HepG2 (cell line): Measurements from ENCODE around the gene ZG16B. TPM values are rescaled to one million over a fixed set of nuclear protein-coding genes. Genes with fewer than 3 reads are reported as not detected.
A peak's percentile ranks its signal among the peaks of the same experiment; 100 is the strongest.

Source experiments
- GTF3A ChIP-seq: sonication (generic); formaldehyde crosslinking; conservative IDR thresholded peaks from 2 replicates; pipeline ENCODE4 v1.4.0; 2020; ENCODE audit warnings: mild to moderate bottlenecking, missing genetic modification reagents
- KDM1A ChIP-seq: IDR thresholded peaks from 2 replicates; pipeline ENCODE4 v1.6.1; 2016; ENCODE audit warnings: missing compliant biosample characterization
- SOX5 ChIP-seq: IDR thresholded peaks from 2 replicates; pipeline ENCODE4 v1.6.1; 2016; ENCODE audit warnings: borderline replicate concordance
- SRSF1 ChIP-seq: fragments of 200-400 bp; formaldehyde crosslinking; optimal IDR thresholded peaks from 2 replicates; pipeline ENCODE3; 2017; ENCODE audit warnings: mild to moderate bottlenecking, low read depth, low read length, moderate library complexity
- TCF7L2 ChIP-seq: IDR thresholded peaks from 2 replicates; pipeline ENCODE4 v1.6.1; 2011; ENCODE audit warnings: mild to moderate bottlenecking, low read depth, low read length, moderate library complexity
- ZBTB1 ChIP-seq: sonication (generic); formaldehyde crosslinking; IDR thresholded peaks from 2 replicates; pipeline ENCODE4 v1.4.0; 2020; ENCODE audit warnings: missing genetic modification reagents, borderline replicate concordance
- ZNF101 ChIP-seq: sonication (generic); formaldehyde crosslinking; IDR thresholded peaks from 2 replicates; pipeline ENCODE4 v1.4.0; 2020; ENCODE audit warnings: mild to moderate bottlenecking, low read depth, missing genetic modification reagents, borderline replicate concordance
- polyA plus RNA-seq, 8 experiments: library from polyadenylated mRNA; depleted of rRNA in 3 of 8; stranded (reverse) in 7 of 8; unstranded in 1 of 8; fragments of >200 nt; fragmentation: Illumina TruSeq in 4 of 8; extraction: Trizol in 4 of 8; gene quantifications; 2 replicates each; pipeline versions ENCODE4 v1.2.1 to v1.2.3, GENCODE V29; 2011 to 2016; ENCODE audit warnings: low read depth in 4 of 8, missing spikeins in 1 of 8, mixed read lengths in 1 of 8; ENCODE audit not compliant: insufficient read depth in 1 of 8
- total RNA-seq, 5 experiments: library from RNA; depleted of rRNA; stranded (reverse); fragments of >200 nt; fragmentation: Illumina TruSeq; extraction: Trizol; gene quantifications; 2 replicates each; pipeline ENCODE4 v1.2.3, GENCODE V29; 2016; ENCODE audit warnings: low read depth in 1 of 5
- TF ChIP-seq, protein P1 (sequence below): sonication (generic); formaldehyde crosslinking; IDR thresholded peaks from 2 replicates; pipeline ENCODE4 v1.5.0; 2020; ENCODE audit warnings: missing genetic modification reagents
- TF ChIP-seq, protein P2 (sequence below): sonication (generic); formaldehyde crosslinking; IDR thresholded peaks from 2 replicates; pipeline ENCODE4 v1.8.1; 2023; ENCODE audit warnings: missing genetic modification reagents, mild to moderate bottlenecking, borderline replicate concordance
- TF ChIP-seq, protein P3 (sequence below): conservative IDR thresholded peaks from 2 replicates; pipeline ENCODE4 v1.6.1; 2018; ENCODE audit warnings: missing genetic modification reagents
- TF ChIP-seq, protein P4 (sequence below): sonication (generic); formaldehyde crosslinking; IDR thresholded peaks from 2 replicates; pipeline ENCODE4 v1.4.0; 2020; ENCODE audit warnings: mild to moderate bottlenecking, missing genetic modification reagents

The ZG16B gene
- total and polyA plus RNA-seq, 2 of the 13 experiments (the other 11 are each of a cell fraction or from before 2014, with no cell fraction given), result 1.5 to 11.3 TPM

DNA sequence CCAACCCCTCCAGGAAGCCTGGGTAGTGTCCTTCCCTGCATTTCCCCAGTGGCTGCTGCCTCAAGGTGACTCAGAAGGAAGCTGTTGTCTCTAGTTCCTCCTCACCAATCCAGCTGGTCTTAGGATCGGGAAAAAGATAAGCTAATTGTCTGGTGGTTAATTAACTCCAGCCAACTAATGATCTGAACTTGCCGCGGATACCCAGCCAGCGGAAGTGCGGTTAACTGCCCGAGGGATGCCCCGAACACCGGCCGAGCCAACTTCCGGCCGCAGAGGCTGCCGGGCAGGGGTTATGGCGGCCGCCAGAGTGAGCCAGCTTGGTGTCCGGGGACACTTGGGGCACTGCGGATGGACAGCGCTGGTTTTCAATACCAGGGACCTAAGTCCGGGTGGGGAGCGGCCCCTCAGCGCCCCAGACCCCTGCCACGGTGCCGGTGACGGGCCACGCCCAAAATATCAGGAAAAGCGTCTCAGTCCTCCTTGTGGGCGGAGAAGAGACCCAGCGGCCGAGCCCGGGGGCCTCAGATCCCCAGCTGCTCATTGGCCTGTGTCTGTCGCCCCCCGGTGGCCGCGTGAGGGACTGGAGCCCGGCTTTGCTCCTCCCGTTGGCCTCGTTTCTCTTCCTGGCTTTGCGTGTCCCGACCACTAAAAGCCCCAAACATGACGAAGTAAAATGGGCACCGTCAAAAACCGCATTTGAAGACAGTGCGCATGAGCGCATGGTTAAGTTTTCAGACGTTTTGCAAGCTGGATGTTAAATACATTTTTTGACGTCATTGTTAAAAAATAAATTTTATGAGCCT is 38.1 kb downstream of the ZG16B start (continued):
- TF ChIP-seq SRSF1, result peak; percentile 97
- TF ChIP-seq TCF7L2, result no peak
- TF ChIP-seq, protein P1, sequence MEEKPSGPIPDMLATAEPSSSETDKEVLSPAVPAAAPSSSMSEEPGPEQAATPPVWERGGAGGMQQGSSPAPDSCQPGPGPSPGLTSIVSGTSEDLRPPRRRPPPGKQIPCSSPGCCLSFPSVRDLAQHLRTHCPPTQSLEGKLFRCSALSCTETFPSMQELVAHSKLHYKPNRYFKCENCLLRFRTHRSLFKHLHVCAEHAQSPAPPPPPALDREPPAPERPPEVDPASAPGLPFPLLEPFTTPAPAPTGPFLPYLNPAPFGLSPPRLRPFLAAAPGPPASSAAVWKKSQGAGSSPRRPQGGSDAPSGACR (CRISPR knock-in tag), result peak; percentile 74
- TF ChIP-seq, protein P2, sequence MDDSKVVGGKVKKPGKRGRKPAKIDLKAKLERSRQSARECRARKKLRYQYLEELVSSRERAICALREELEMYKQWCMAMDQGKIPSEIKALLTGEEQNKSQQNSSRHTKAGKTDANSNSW (CRISPR knock-in tag), result no peak
- no peak for TF ChIP-seq GTF3A (CRISPR knock-in tag)
- TF ChIP-seq ZNF101 (CRISPR knock-in tag), result 0 out of 2 replicates have a peak, but pooled peaks have one; percentile 45
- TF ChIP-seq ZBTB1 (CRISPR knock-in tag), result no peak
- TF ChIP-seq, protein P3, sequence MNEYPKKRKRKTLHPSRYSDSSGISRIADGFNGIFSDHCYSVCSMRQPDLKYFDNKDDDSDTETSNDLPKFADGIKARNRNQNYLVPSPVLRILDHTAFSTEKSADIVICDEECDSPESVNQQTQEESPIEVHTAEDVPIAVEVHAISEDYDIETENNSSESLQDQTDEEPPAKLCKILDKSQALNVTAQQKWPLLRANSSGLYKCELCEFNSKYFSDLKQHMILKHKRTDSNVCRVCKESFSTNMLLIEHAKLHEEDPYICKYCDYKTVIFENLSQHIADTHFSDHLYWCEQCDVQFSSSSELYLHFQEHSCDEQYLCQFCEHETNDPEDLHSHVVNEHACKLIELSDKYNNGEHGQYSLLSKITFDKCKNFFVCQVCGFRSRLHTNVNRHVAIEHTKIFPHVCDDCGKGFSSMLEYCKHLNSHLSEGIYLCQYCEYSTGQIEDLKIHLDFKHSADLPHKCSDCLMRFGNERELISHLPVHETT (CRISPR knock-in tag), result peak; percentile 27; the same call in 1 of the 2 replicates
- 0 out of 2 replicates have a peak, but pooled peaks have one; percentile 29 for TF ChIP-seq SOX5
- TF ChIP-seq, protein P4, sequence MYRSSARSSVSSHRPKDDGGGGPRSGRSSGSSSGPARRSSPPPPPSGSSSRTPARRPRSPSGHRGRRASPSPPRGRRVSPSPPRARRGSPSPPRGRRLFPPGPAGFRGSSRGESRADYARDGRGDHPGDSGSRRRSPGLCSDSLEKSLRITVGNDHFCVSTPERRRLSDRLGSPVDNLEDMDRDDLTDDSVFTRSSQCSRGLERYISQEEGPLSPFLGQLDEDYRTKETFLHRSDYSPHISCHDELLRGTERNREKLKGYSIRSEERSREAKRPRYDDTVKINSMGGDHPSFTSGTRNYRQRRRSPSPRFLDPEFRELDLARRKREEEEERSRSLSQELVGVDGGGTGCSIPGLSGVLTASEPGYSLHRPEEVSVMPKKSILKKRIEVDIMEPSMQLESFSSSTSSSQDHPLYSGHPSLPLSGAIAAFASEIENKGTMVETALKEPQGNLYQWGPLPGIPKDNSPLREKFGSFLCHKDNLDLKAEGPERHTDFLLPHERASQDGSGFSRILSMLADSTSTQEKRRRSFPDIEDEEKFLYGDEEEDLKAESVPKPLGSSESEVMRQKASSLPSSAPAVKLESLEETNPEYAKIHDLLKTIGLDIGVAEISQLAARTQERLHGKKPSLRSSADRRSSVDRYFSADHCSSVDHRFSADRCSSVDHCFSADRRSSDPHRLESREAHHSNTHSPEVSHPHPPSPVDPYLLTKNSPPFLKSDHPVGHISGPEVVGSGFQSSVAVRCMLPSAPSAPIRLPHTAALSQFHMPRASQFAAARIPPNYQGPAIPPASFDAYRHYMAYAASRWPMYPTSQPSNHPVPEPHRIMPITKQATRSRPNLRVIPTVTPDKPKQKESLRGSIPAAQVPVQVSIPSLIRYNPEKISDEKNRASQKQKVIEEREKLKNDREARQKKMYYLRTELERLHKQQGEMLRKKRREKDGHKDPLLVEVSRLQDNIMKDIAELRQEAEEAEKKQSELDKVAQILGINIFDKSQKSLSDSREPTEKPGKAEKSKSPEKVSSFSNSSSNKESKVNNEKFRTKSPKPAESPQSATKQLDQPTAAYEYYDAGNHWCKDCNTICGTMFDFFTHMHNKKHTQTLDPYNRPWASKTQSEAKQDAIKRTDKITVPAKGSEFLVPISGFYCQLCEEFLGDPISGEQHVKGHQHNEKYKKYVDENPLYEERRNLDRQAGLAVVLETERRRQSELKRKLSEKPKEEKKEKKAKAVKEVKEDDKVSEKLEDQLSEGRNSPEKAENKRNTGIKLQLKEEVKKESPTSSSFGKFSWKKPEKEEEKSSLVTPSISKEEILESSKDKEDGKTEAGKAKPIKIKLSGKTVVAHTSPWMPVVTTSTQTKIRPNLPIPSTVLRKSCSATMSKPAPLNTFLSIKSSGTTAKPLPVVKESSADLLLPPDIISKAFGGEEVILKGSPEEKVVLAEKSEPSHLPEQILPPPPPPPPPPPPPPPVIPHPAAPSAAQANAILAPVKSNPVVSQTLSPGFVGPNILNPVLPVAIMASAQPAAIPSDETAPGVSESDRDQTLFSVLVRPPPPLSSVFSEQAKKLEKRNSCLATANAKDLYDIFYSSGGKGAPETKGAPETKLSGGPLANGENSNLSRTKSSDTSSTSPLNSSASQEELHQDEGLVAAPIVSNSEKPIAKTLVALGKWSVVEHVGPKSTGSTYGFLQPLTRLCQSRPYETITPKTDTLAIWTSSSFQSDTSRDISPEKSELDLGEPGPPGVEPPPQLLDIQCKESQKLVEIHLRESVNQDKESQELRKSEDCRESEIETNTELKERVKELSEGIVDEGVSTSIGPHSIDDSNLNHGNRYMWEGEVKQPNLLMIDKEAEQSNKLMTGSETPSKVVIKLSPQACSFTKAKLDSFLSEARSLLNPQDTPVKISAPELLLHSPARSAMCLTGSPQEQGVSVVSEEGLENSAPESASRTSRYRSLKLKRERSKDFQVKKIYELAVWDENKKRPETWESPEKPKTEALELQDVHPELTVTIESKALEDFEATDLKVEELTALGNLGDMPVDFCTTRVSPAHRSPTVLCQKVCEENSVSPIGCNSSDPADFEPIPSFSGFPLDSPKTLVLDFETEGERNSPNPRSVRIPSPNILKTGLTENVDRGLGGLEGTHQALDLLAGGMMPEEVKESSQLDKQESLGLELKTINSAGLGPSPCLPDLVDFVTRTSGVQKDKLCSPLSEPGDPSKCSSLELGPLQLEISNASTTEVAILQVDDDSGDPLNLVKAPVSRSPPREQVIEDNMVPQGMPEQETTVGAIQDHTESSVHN, result no peak
- TF ChIP-seq KDM1A (CRISPR knock-in tag), result no peak
